Thyroid gland (tissue), 4 donors: ENCODE measurements around the gene RPH3AL. TPM values are rescaled to one million over a fixed set of nuclear protein-coding genes. Genes with fewer than 3 reads are reported as not detected.

Source experiments
- DNase-seq, 2 donors: peaks; one replicate each; pipeline ENCODE4 v3.0.0-alpha.2; 2019
- H3K27ac ChIP-seq, 3 donors: fragments of 200-600 bp; sonication (generic); 1 replicate in 2 of 3; 2 replicates in 1 of 3; pipeline ENCODE4 v1.5.1; 2016 to 2019; ENCODE audit warnings: mild to moderate bottlenecking in 1 of 3, moderate library complexity in 1 of 3
- H3K27me3 ChIP-seq: fragments of 200-600 bp; sonication (generic); one replicate; pipeline ENCODE4 v1.5.1; 2019
- H3K36me3 ChIP-seq, 2 donors: fragments of 200-600 bp; sonication (generic); one replicate each; pipeline ENCODE4 v1.5.1; 2016 to 2019
- H3K4me1 ChIP-seq, 2 donors: fragments of 200-600 bp; sonication (generic); one replicate each; pipeline ENCODE4 v1.5.1; 2017 to 2019
- H3K4me3 ChIP-seq, 3 donors: fragments of 200-600 bp; sonication (generic); replicated peaks in 1 of 3; 1 replicate in 2 of 3; 2 replicates in 1 of 3; pipeline ENCODE4 v1.5.1; 2016; ENCODE audit warnings: mild to moderate bottlenecking in 1 of 3
- H3K9me3 ChIP-seq: fragments of 200-600 bp; sonication (generic); one replicate; pipeline ENCODE4 v1.5.1; 2017
- CTCF ChIP-seq, 6 experiments: fragments of 200-600 bp in 3 of 6; fragments of 450-650 bp in 3 of 6; sonication (generic) in 3 of 6; IDR thresholded peaks; one replicate each; pipeline ENCODE4 v1.5.1; 2016 to 2019; ENCODE audit warnings: antibody characterized with exemption in 6 of 6, mild to moderate bottlenecking in 2 of 6, inconsistent platforms in 1 of 6, moderate library complexity in 1 of 6
- POLR2A ChIP-seq, 2 donors: fragments of 450-650 bp; IDR thresholded peaks; one replicate each; pipeline ENCODE4 v1.6.1; 2017; ENCODE audit warnings: antibody characterized with exemption in 2 of 2, mild to moderate bottlenecking in 2 of 2, moderate library complexity in 1 of 2
- WGBS, 2 donors: methylation state at CpG; one replicate each; pipeline ENCODE4 v1.1.5; 2017; 5-methylcytosine and 5-hydroxymethylcytosine counted together
- intact Hi-C: fragments of 100-400 bp; cut with DNase I; formaldehyde crosslinking; loops from one replicate; pipeline ENCODE4 v1.15.1; 2023
- total RNA-seq, 4 donors: library from RNA; depleted of rRNA; stranded (reverse); fragments of >200 nt; gene quantifications; one replicate each; pipeline ENCODE4 v1.2.3, GENCODE V29; 2016

RPH3AL gene
- total RNA-seq, 4 donors from 2014 or later = 19.1 to 47.7 (median 42.5) TPM

- H3K4me1 ChIP-seq = peaks cover 0 to 5% of the 10 kb centered on the region in 2 donors
- WGBS, 2 donors = 66 to 74% methylated on average over 16 of the region's 16 CpGs
- DNase-seq = no peak
- H3K27me3 ChIP-seq = peaks cover 4% of the 10 kb centered on the region
- no peak overlapping the region for H3K27ac ChIP-seq
- TF ChIP-seq CTCF (IDR thresholded peaks at IDR 0.05) (no peak), POLR2A (IDR thresholded peaks at IDR 0.05) (no peak)
- H3K36me3 ChIP-seq = no peaks in the 10 kb centered on the region
- no peaks in the 10 kb centered on the region for H3K9me3 ChIP-seq
- no peak overlapping the region for H3K4me3 ChIP-seq
- intact Hi-C loops = no loop called here
Observed at GRCh38 chr17:194828-195602, 157.6 kb downstream of the RPH3AL start.

GRCh38 chr17:193841-194806 lies 158.5 kb downstream of the RPH3AL start:
- 60% methylated on average over 24 to 31 of the region's 31 CpGs for WGBS, 2 donors
- intact Hi-C loops = no loop called here
- no peaks in the 10 kb centered on the region for H3K9me3 ChIP-seq
- no peak overlapping the region for H3K27ac ChIP-seq
- DNase-seq = no peak
- no peak overlapping the region for H3K4me3 ChIP-seq
- no peaks in the 10 kb centered on the region for H3K4me1 ChIP-seq
- peaks cover 4% of the 10 kb centered on the region for H3K27me3 ChIP-seq
- TF ChIP-seq CTCF (IDR thresholded peaks at IDR 0.05) (no peak), POLR2A (IDR thresholded peaks at IDR 0.05) (no peak)
- H3K36me3 ChIP-seq = no peaks in the 10 kb centered on the region

- H3K27ac ChIP-seq = no peak overlapping the region
- intact Hi-C loops = no loop called here
- WGBS, 2 donors = 87 to 95% methylated on average over 8 of the region's 8 CpGs
- TF ChIP-seq CTCF (IDR thresholded peaks at IDR 0.05) (no peak), POLR2A (IDR thresholded peaks at IDR 0.05) (no peak)
- H3K4me1 ChIP-seq = no peaks in the 10 kb centered on the region
- H3K27me3 ChIP-seq = peaks cover 4% of the 10 kb centered on the region
- no peaks in the 10 kb centered on the region for H3K9me3 ChIP-seq
- H3K4me3 ChIP-seq = no peak overlapping the region
- DNase-seq = no peak
- H3K36me3 ChIP-seq = no peaks in the 10 kb centered on the region
Observed at GRCh38 chr17:193426-193810, 159.2 kb downstream of the RPH3AL start.

GRCh38 chr17:192666-193425 lies 159.8 kb downstream of the RPH3AL start:
- Histone ChIP-seq H3K4me3 (no peak overlapping the region), H3K27ac (no peak overlapping the region), H3K4me1 (no peaks in the 10 kb centered on the region), H3K9me3 (no peaks in the 10 kb centered on the region), H3K36me3 (no peaks in the 10 kb centered on the region), H3K27me3 (peaks cover 4% of the 10 kb centered on the region)
- no peak for TF ChIP-seq POLR2A (IDR thresholded peaks at IDR 0.05)
- no peak for TF ChIP-seq CTCF (IDR thresholded peaks at IDR 0.05)
- DNase-seq = no peak
- 84 to 91% methylated on average over 11 to 12 of the region's 21 CpGs for WGBS, 2 donors
- intact Hi-C loops = no loop called here
